ENCODE measurements around the gene CALHM1. TPM values are rescaled to one million over a fixed set of nuclear protein-coding genes. Genes with fewer than 3 reads are reported as not detected.

CALHM1 gene
- total RNA-seq, 1 donor from 2014 or later, result not detected

DNA sequence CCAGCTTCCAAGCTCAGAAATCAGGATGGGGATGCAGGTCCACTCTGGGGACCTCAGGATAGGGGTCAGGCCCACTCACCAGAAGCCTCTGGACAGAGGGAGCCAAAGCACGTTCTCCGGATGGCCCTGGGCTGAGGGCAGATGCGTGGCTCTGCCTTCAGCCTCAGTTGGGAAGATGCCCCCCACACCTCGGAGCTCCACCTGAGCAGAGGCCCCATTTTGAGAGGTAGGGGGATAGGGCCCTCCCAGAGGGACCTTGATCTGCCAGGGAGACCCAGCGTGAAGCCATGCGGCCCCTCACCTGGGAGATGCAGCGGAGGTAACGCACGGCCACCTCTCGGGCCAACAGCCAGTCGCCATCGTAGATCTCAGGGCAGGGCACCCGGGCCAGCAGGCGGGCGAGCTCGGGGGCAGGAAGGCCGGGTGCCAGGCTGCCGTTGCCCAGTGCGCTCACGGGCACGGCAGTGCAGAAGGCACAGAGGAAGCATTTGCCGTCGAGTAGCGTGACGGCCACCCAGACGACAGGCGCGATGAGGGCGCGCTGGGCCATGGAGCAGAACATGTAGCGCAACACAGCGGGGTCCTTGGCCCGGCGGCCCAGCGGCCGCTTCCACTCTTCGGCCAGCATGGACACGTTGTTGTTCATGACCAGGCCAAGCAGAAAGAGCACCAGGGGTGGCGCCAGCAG, 660 bp downstream of the CALHM1 start:
- H3K27ac ChIP-seq, result no peak overlapping the region
- peaks cover under 1% of the 10 kb centered on the region for H3K4me1 ChIP-seq
- no peaks in the 10 kb centered on the region for H3K36me3 ChIP-seq
- no peak overlapping the region for H3K4me3 ChIP-seq
- intact Hi-C loops (cut with DNase I), result no loop called here
- TF ChIP-seq, protein P1, sequence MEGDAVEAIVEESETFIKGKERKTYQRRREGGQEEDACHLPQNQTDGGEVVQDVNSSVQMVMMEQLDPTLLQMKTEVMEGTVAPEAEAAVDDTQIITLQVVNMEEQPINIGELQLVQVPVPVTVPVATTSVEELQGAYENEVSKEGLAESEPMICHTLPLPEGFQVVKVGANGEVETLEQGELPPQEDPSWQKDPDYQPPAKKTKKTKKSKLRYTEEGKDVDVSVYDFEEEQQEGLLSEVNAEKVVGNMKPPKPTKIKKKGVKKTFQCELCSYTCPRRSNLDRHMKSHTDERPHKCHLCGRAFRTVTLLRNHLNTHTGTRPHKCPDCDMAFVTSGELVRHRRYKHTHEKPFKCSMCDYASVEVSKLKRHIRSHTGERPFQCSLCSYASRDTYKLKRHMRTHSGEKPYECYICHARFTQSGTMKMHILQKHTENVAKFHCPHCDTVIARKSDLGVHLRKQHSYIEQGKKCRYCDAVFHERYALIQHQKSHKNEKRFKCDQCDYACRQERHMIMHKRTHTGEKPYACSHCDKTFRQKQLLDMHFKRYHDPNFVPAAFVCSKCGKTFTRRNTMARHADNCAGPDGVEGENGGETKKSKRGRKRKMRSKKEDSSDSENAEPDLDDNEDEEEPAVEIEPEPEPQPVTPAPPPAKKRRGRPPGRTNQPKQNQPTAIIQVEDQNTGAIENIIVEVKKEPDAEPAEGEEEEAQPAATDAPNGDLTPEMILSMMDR (IDR thresholded peaks at IDR 0.05), result no peak
- TF ChIP-seq POLR2A (IDR thresholded peaks at IDR 0.05), result no peak
- TF ChIP-seq POLR2AphosphoS5 (IDR thresholded peaks at IDR 0.05; ENCODE audit: insufficient read depth in 1 of 2, low read depth in 1 of 2), result no peak
- H3K9me3 ChIP-seq, result no peaks in the 10 kb centered on the region
- H3K27me3 ChIP-seq, result no peaks in the 10 kb centered on the region
- DNase-seq (ENCODE audit: extremely low spot score in 2 of 2), result no peak

- no peaks in the 10 kb centered on the region for H3K9me3 ChIP-seq
- H3K4me1 ChIP-seq, result peaks cover 9% of the 10 kb centered on the region
- DNase-seq (ENCODE audit: extremely low spot score in 2 of 2), result no peak
- intact Hi-C loops (cut with DNase I), result no loop called here
- H3K36me3 ChIP-seq, result no peaks in the 10 kb centered on the region
- TF ChIP-seq POLR2AphosphoS5 (IDR thresholded peaks at IDR 0.05; ENCODE audit: insufficient read depth in 1 of 2, low read depth in 1 of 2) (no peak), POLR2A (IDR thresholded peaks at IDR 0.05) (no peak)
- TF ChIP-seq, protein P1 (IDR thresholded peaks at IDR 0.05), result no peak
- H3K27me3 ChIP-seq, result no peaks in the 10 kb centered on the region
- H3K4me3 ChIP-seq, result no peak overlapping the region
- H3K27ac ChIP-seq, result no peak overlapping the region
Measured at GRCh38 chr10:103457176-103457712, 1.5 kb downstream of the CALHM1 start.

DNA sequence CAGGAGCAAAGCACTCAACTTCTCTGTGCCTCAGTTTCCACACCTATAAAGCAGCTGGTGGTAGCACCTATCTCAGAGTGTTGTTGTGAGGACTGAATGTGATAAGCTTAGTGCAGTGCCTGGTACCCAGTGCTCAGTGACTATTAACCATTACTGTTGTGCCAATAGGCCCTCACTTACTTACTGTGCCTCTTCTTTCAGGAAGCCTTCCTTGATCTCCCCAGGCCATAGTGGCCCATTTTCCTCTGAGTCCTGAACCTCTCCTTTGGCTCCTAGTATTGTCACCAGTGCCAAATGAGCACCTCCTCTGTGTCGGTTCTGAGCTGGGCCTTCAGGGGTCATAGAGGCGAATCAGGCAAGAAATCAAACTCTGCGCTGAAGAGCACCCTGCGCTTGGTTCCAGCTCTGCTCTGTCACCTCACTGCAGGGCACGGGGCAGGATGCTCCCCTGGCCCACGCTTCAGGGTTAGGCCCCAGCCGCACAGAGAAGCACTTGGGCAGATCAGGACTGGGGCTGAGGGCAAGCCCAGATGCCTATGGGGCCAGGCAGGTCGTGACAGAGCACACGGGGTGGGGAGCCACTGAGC, 2.5 kb downstream of the CALHM1 start:
- intact Hi-C loops (cut with DNase I), result no loop called here
- H3K36me3 ChIP-seq, result no peaks in the 10 kb centered on the region
- no peak overlapping the region for H3K27ac ChIP-seq
- no peak for DNase-seq (ENCODE audit: extremely low spot score in 2 of 2)
- no peaks in the 10 kb centered on the region for H3K9me3 ChIP-seq
- no peaks in the 10 kb centered on the region for H3K27me3 ChIP-seq
- H3K4me1 ChIP-seq, result peaks cover 9% of the 10 kb centered on the region
- no peak overlapping the region for H3K4me3 ChIP-seq
- TF ChIP-seq, protein P1 (IDR thresholded peaks at IDR 0.05), result no peak
- TF ChIP-seq POLR2AphosphoS5 (IDR thresholded peaks at IDR 0.05; ENCODE audit: insufficient read depth in 1 of 2, low read depth in 1 of 2) (no peak), POLR2A (IDR thresholded peaks at IDR 0.05) (no peak)

DNA sequence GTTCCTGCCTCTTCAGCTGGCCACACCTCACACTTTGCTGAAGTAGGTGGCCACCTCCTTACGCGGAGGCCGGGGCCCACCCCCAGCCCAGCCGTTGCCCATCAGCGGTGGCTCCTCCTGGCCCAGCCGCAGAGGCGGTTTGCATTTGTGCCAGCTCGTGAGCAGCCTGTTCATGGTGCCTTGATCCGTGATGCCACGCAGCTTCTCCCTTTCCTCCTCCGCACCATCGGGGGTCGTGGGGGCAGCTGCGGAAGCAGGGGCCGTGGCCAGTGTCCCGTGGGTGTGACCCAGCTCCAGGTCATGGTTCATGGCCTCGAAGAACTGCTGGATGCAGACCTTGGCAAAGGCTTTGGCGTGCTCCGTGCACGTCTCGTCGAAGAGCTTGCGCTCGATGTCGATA, 3.5 kb downstream of the CALHM1 start:
- Histone ChIP-seq H3K9me3 (no peaks in the 10 kb centered on the region), H3K4me3 (no peak overlapping the region), H3K27ac (no peak overlapping the region), H3K4me1 (peaks cover 18% of the 10 kb centered on the region), H3K27me3 (no peaks in the 10 kb centered on the region), H3K36me3 (peaks cover 0 to under 1% of the 10 kb centered on the region in 2 donors)
- intact Hi-C loops (cut with DNase I), result no loop called here
- no peak for DNase-seq (ENCODE audit: extremely low spot score in 2 of 2)
- TF ChIP-seq POLR2A (IDR thresholded peaks at IDR 0.05), result no peak
- no peak for TF ChIP-seq POLR2AphosphoS5 (IDR thresholded peaks at IDR 0.05; ENCODE audit: insufficient read depth in 1 of 2, low read depth in 1 of 2)
- TF ChIP-seq, protein P1 (IDR thresholded peaks at IDR 0.05), result no peak

- intact Hi-C loops (cut with DNase I), result no loop called here
- TF ChIP-seq POLR2A (IDR thresholded peaks at IDR 0.05) (no peak), POLR2AphosphoS5 (IDR thresholded peaks at IDR 0.05; ENCODE audit: insufficient read depth in 1 of 2, low read depth in 1 of 2) (no peak)
- TF ChIP-seq, protein P1 (IDR thresholded peaks at IDR 0.05), result no peak
- DNase-seq (ENCODE audit: extremely low spot score in 2 of 2), result no peak
- Histone ChIP-seq H3K36me3 (peaks cover 0 to 12% of the 10 kb centered on the region in 2 donors), H3K4me3 (no peak overlapping the region), H3K27me3 (no peaks in the 10 kb centered on the region), H3K27ac (peak overlapping the region; percentile 89), H3K4me1 (peaks cover 31% of the 10 kb centered on the region), H3K9me3 (no peaks in the 10 kb centered on the region)
Measured at GRCh38 chr10:103454026-103454425, 4.7 kb downstream of the CALHM1 start.
